Endothelial cell of umbilical vein (primary cell): ENCODE data around the gene CREB3L2. TPM values are rescaled to one million over a fixed set of nuclear protein-coding genes. Genes with fewer than 3 reads are reported as not detected.

Experiments used
- BruUV-seq: library from RNA; stranded (reverse); fragments of 400-500 nt; replicated peaks from 2 replicates; lab custom pipeline; 2021; lab: Mats Ljungman, UMichigan
- CTCF ChIA-PET: fragments of 300-600, 350-600 bp; sonication (Branson Sonifier 250); formaldehyde crosslinking; loops from one replicate; lab custom pipeline; 2021; ENCODE audit warnings: antibody characterized with exemption, inconsistent platforms; lab: Charles Lee
- POLR2A ChIA-PET: fragments of 300-600, 350-600 bp; sonication (Branson Sonifier 250); formaldehyde crosslinking; loops from one replicate; lab custom pipeline; 2021; ENCODE audit warnings: antibody characterized with exemption, inconsistent platforms; lab: Charles Lee
- DNase-seq: peaks from one replicate; pipeline ENCODE4 v3.0.0-alpha.2; 2011; ENCODE audit warnings: low read depth, low spot score
- FAIRE-seq: peaks from 2 replicates; lab custom pipeline; 2011; peaks lifted over from hg19 to GRCh38; lab: Jason Lieb, UNC
- H2AFZ ChIP-seq: 2 replicates; pipeline ENCODE4 v1.6.0; 2012; ENCODE audit warnings: low read depth, low read length, control low read depth, inconsistent platforms
- H3K27ac ChIP-seq: 2 replicates; pipeline ENCODE4 v1.5.1; 2011; ENCODE audit warnings: low read depth, mild to moderate bottlenecking, control low read depth, low read length, moderate library complexity; ENCODE audit not compliant: insufficient read depth
- H3K27me3 ChIP-seq, 2 experiments: 2 replicates each; pipeline versions ENCODE4 v1.6.0 to v1.6.1; 2011; ENCODE audit warnings: low read length in 2 of 2, mixed read lengths in 1 of 2; ENCODE audit not compliant: control insufficient read depth in 2 of 2, insufficient read depth in 2 of 2
- H3K36me3 ChIP-seq, 2 experiments: 2 replicates in 1 of 2; 3 replicates in 1 of 2; pipeline ENCODE4 v1.5.1; 2011; ENCODE audit warnings: low read length in 2 of 2, mild to moderate bottlenecking in 1 of 2, moderate library complexity in 1 of 2; ENCODE audit not compliant: control insufficient read depth in 2 of 2, insufficient read depth in 2 of 2; ENCODE audit errors: extremely low read depth in 1 of 2
- H3K4me1 ChIP-seq: 3 replicates; pipeline ENCODE4 v1.5.1; 2011; ENCODE audit warnings: mild to moderate bottlenecking, low read length; ENCODE audit not compliant: control insufficient read depth, insufficient read depth; ENCODE audit errors: extremely low read depth
- H3K4me2 ChIP-seq: 2 replicates; pipeline ENCODE4 v1.6.1; 2011; ENCODE audit warnings: low read length, control low read depth, mixed read lengths; ENCODE audit not compliant: insufficient read depth
- H3K4me3 ChIP-seq, 3 experiments: fragments of 200-600 bp in 1 of 3; sonication (generic), shearing (Covaris generic) in 1 of 3; replicated peaks in 1 of 3; 2 replicates each; pipeline ENCODE4 v1.5.1; 2011 to 2016; ENCODE audit warnings: control low read depth in 3 of 3, low read length in 3 of 3, mild to moderate bottlenecking in 2 of 3, inconsistent platforms in 1 of 3, low read depth in 1 of 3, moderate library complexity in 1 of 3; ENCODE audit not compliant: insufficient read depth in 1 of 3
- H3K79me2 ChIP-seq: 2 replicates; pipeline ENCODE4 v1.6.0; 2012; ENCODE audit warnings: low read length, inconsistent platforms; ENCODE audit not compliant: control insufficient read depth, insufficient read depth
- H3K9ac ChIP-seq: replicated peaks from 2 replicates; pipeline ENCODE3; 2011; ENCODE audit warnings: low read length, control low read depth; ENCODE audit not compliant: insufficient read depth; ENCODE audit errors: extremely low read depth
- H3K9me1 ChIP-seq: replicated peaks from 3 replicates; pipeline ENCODE4 v1.6.0; 2011; ENCODE audit warnings: mild to moderate bottlenecking, low read length; ENCODE audit not compliant: control insufficient read depth, insufficient read depth; ENCODE audit errors: extremely low read depth
- H3K9me3 ChIP-seq: replicated peaks from 2 replicates; pipeline ENCODE4 v1.5.1; 2012; ENCODE audit warnings: low read length, inconsistent platforms; ENCODE audit not compliant: control insufficient read depth, insufficient read depth
- H4K20me1 ChIP-seq: replicated peaks from 2 replicates; pipeline ENCODE3; 2011; ENCODE audit warnings: mild to moderate bottlenecking, low read length; ENCODE audit not compliant: control insufficient read depth, insufficient read depth; ENCODE audit errors: extremely low read depth
- CTCF ChIP-seq, 2 donors: IDR thresholded peaks; 1 replicate in 1 of 2; 2 replicates in 1 of 2; pipeline ENCODE4 v1.5.1; 2011; ENCODE audit warnings: low read length in 2 of 2, mild to moderate bottlenecking in 2 of 2, moderate library complexity in 2 of 2, control low read depth in 1 of 2, inconsistent platforms in 1 of 2, low read depth in 1 of 2; ENCODE audit not compliant: insufficient read depth in 1 of 2; ENCODE audit errors: extremely low read depth in 1 of 2
- EZH2 ChIP-seq: IDR thresholded peaks from 2 replicates; pipeline ENCODE4 v1.6.1; 2012; ENCODE audit warnings: borderline replicate concordance, low read depth, mild to moderate bottlenecking, moderate library complexity, low read length, inconsistent platforms; ENCODE audit not compliant: severe bottlenecking
- FOS ChIP-seq: IDR thresholded peaks from 2 replicates; pipeline ENCODE4 v1.6.1; 2011; ENCODE audit warnings: mild to moderate bottlenecking, low read length, moderate library complexity, borderline replicate concordance; ENCODE audit not compliant: insufficient read depth
- GATA2 ChIP-seq: IDR thresholded peaks from 2 replicates; pipeline ENCODE4 v1.7.0; 2011; ENCODE audit warnings: low read depth, mild to moderate bottlenecking, moderate library complexity, mixed read lengths, low read length; ENCODE audit not compliant: insufficient read length, insufficient read depth
- JUN ChIP-seq: IDR thresholded peaks from 2 replicates; pipeline ENCODE4 v1.6.1; 2011; ENCODE audit warnings: borderline replicate concordance, low read depth; ENCODE audit not compliant: insufficient read length, insufficient read depth
- MAX ChIP-seq: IDR thresholded peaks from 2 replicates; pipeline ENCODE4 v1.6.1; 2011; ENCODE audit not compliant: insufficient read depth, insufficient read length
- MYC ChIP-seq: IDR thresholded peaks from one replicate; pipeline ENCODE4 v1.6.1; 2011; ENCODE audit warnings: mild to moderate bottlenecking, low read depth, low read length
- POLR2A ChIP-seq: IDR thresholded peaks from 2 replicates; pipeline ENCODE4 v1.6.1; 2012; ENCODE audit warnings: low read depth, mild to moderate bottlenecking, control low read depth, low read length
- POLR2AphosphoS5 ChIP-seq: IDR thresholded peaks from 2 replicates; pipeline ENCODE4 v1.6.1; 2012; ENCODE audit warnings: low read depth, mild to moderate bottlenecking, control low read depth, low read length, moderate library complexity; ENCODE audit not compliant: insufficient read depth
- dilution Hi-C: fragments of 300-500 bp; cut with MboI; formaldehyde crosslinking; loops from one replicate; pipeline ENCODE4 v1.15.0; 2019; ENCODE audit warnings: low sequenced_read_pairs; ENCODE audit not compliant: extremely low pct_ligation_motif_present
- intact Hi-C: fragments of 100-400 bp; cut with micrococcal nuclease; formaldehyde crosslinking; loops from one replicate; pipeline ENCODE4 v1.10.0; 2022
- polyA plus RNA-seq, 4 experiments: library from polyadenylated mRNA; depleted of rRNA in 3 of 4; stranded (reverse) in 3 of 4; unstranded in 1 of 4; fragments of >200 nt; gene quantifications; 2 replicates each; pipeline versions ENCODE4 v1.2.1 to v1.2.3, GENCODE V29; 2011 to 2012; ENCODE audit warnings: missing spikeins in 1 of 4
- total RNA-seq: library from RNA; stranded (reverse); gene quantifications from 2 replicates; pipeline ENCODE4 v1.2.3, GENCODE V29; 2021

Gene CREB3L2
- total and polyA plus RNA-seq, 2 donors (not counting 3 experiments of a cell fraction or from before 2014, with no cell fraction given), result 32.1 to 93.4 TPM

DNA sequence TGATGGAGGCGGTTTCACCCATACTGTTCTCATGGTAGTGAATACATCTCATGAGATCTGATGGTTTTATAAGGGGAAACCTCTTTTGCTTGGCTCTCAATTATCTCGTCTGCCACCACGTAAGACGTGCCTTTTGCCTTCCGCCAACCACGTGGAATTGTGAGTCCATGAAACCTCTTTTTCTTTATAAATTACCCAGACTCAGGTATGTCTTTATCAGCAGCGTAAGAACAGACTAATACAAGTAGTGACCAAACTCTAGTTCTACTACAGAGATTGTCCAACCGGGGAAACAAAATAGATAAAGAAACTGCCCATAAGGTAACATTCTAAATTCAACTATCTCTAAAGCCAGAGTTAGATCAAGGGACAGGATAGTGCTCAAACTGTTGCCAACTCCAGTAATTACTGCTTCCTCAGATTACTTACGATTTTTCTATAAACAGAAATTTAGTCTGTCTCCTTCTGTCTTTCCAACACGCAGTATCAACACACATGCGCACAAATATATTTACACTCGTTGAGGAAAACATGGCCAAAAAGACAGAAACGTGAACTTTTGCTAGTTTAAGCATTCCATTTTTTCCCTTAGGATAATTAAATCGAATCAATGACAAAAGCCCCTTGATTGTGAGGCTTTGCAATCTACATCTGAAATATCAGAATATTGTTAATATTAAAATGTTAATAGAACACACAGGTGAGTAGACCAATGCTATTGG is 36.9 kb downstream of the CREB3L2 start:
- FAIRE-seq (peak; percentile 59), DNase-seq (no peak)
- BruUV-seq, result no TSS peak
- H3K9ac ChIP-seq, result no peak overlapping the region
- no peaks in the 10 kb centered on the region for H3K27me3 ChIP-seq
- ChIA-PET CTCF (interaction anchor here (2.2 to 3.0 kb wide), 2 partner anchors 38 to 44 kb away, joined by 10 to 18 read pairs; partner anchors contain the start of gene CREB3L2), POLR2A (no interaction called here)
- no peaks in the 10 kb centered on the region for H4K20me1 ChIP-seq
- H3K79me2 ChIP-seq, result peaks cover 61% of the 10 kb centered on the region
- TF ChIP-seq POLR2AphosphoS5 (no peak), EZH2 (no peak), JUN (no peak), MYC (no peak), MAX (no peak), POLR2A (no peak)
- dilution Hi-C loops, result no loop called here
- H2AFZ ChIP-seq, result no peak overlapping the region
- intact Hi-C loops, result no loop called here
- no peak overlapping the region for H3K27ac ChIP-seq
- H3K4me1 ChIP-seq, result peaks cover 43% of the 10 kb centered on the region
- H3K4me3 ChIP-seq, result no peak overlapping the region
- H3K9me1 ChIP-seq, result no peaks in the 10 kb centered on the region
- H3K36me3 ChIP-seq, result no peaks in the 10 kb centered on the region
- no peak overlapping the region for H3K4me2 ChIP-seq
- no peaks in the 10 kb centered on the region for H3K9me3 ChIP-seq

DNA sequence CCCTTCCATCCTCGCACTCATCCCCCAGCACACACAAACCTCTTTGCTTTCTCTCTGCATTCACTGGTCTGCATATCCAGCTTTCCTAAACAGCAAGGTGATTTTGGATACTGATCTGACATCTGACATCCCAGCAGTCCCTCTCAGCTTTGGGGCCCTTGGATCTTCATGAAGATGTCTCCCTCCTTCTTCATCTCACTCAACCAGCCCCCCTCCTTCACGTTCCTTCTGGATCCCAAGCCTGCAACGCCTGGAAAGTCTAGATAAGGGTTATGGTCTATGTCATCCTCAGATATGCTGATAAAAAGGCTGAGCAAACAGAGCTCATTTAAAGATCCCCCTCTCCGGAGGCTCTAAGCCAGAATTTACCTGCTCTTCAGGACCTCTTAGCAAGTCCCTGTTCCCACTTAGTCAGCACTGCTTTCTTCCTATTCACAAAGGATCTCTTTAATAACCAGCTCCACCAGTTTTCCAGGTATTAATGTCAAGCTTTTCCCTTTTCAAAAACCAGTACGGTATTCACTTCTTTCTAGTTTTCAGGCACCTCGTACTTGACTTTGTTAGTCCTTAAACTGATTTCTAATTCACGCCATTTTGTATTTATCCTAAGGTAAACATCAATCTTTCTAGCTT is 38.9 kb downstream of the CREB3L2 start:
- Histone ChIP-seq H3K4me1 (peaks cover 30% of the 10 kb centered on the region), H3K27ac (no peak overlapping the region), H4K20me1 (no peaks in the 10 kb centered on the region), H3K27me3 (no peaks in the 10 kb centered on the region), H3K36me3 (peaks cover 2 to 4% of the 10 kb centered on the region in 2 experiments), H3K9me3 (no peaks in the 10 kb centered on the region), H3K4me3 (no peak overlapping the region), H3K9ac (no peak overlapping the region), H3K4me2 (no peak overlapping the region), H3K79me2 (peaks cover 64% of the 10 kb centered on the region), H3K9me1 (no peaks in the 10 kb centered on the region), H2AFZ (no peak overlapping the region)
- ChIA-PET POLR2A (no interaction called here), CTCF (interaction anchor here (1.1 to 1.4 kb wide), 2 partner anchors 9 to 13 kb away, joined by 5 to 7 read pairs; no protein-coding TSS in a partner anchor)
- no TSS peak for BruUV-seq
- TF ChIP-seq POLR2AphosphoS5 (no peak), FOS (no peak), GATA2 (no peak), POLR2A (no peak), MAX (no peak), CTCF (IDR thresholded peaks at IDR 0.05; ENCODE audit: extremely low read depth in 1 of 2, insufficient read depth in 1 of 2, low read depth in 1 of 2, low read length in 2 of 2) (no peak), MYC (no peak), JUN (no peak), EZH2 (no peak)
- no peak for DNase-seq
- intact Hi-C loops, result no loop called here
- dilution Hi-C loops, result no loop called here
- FAIRE-seq, result no peak
